GM12892 (cell line): ENCODE results near the gene DIO1.
A peak's percentile ranks its signal among the peaks of the same experiment; 100 is the strongest.

Experiments used
- DNase-seq: peaks from one replicate; pipeline ENCODE4 v3.0.0; 2011; ENCODE audit not compliant: insufficient read length
- FAIRE-seq: peaks from 2 replicates; lab custom pipeline; 2011; peaks lifted over from hg19 to GRCh38; lab: Jason Lieb, UNC
- POLR2A ChIP-seq: IDR thresholded peaks from 2 replicates; pipeline ENCODE4 v1.6.1; 2011; ENCODE audit warnings: low read depth, low read length, control low read depth
- POLR2AphosphoS5 ChIP-seq: IDR thresholded peaks from 2 replicates; pipeline ENCODE4 v1.6.1; 2011; ENCODE audit warnings: low read depth, low read length, control low read depth
- TAF1 ChIP-seq: IDR thresholded peaks from 2 replicates; pipeline ENCODE4 v1.6.1; 2011; ENCODE audit warnings: low read depth, mild to moderate bottlenecking, control low read depth, low read length, borderline replicate concordance

The DIO1 gene

GRCh38 chr1:53931523-53931922 lies 37.5 kb downstream of the DIO1 start:
- FAIRE-seq (no peak), DNase-seq (no peak)
- TF ChIP-seq TAF1 = no peak
- no peak for TF ChIP-seq POLR2A
- TF ChIP-seq POLR2AphosphoS5 = no peak

DNA sequence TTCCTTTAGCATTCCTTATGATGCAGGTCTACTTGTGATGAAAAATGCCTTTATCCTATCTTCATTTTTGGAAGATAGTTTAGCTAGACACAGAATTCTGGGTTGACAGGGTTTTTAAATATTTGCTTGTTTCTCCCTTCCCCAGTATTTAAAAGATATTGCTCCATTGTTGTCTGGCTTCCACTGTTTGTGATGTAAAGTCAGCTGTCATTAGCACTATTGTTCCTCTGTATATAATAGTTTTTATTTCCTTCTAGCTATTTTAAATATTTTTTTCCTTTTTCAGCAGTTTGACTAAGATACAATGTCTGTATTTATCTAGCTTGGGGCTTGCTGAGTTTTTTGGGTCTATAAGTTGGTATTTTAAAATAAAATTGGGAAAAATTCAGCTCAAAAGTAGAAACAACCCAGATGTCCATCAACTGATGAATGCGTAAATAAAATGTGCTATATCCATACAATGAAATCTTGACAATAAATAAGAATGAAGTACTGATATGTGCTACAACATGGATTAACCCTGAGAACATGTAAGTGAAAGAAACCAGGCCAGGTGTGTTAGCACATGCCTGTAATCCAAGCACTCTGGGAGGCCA lies 40.3 kb downstream of the DIO1 start:
- DNase-seq (no peak), FAIRE-seq (peak; percentile 14)
- no peak for TF ChIP-seq POLR2A
- TF ChIP-seq POLR2AphosphoS5 = no peak
- no peak for TF ChIP-seq TAF1

DNA sequence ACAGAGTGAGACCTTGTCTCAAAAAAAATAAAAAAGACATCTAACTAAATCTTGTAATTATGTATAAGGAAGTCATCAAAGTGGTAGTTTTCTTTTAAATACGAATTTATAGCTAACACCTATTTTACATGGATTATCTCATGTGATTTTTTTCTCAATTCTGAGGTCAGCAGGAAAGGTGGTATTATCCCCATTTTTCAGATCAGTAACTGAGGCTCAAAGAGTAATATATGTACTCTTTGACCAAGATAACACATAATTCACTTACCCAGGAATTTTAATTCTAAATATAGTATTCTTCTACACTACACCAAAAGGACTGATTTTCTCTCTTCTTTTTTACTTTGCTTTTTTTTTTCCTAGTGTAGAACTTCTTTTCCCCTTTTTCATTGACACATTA lies 42.4 kb downstream of the DIO1 start:
- TF ChIP-seq POLR2A (no peak), POLR2AphosphoS5 (no peak), TAF1 (no peak)
- no peak for FAIRE-seq
- DNase-seq = no peak

- no peak for FAIRE-seq
- no peak for DNase-seq
Observed at GRCh38 chr1:53938136-53938830, 44.3 kb downstream of the DIO1 start.

DNA sequence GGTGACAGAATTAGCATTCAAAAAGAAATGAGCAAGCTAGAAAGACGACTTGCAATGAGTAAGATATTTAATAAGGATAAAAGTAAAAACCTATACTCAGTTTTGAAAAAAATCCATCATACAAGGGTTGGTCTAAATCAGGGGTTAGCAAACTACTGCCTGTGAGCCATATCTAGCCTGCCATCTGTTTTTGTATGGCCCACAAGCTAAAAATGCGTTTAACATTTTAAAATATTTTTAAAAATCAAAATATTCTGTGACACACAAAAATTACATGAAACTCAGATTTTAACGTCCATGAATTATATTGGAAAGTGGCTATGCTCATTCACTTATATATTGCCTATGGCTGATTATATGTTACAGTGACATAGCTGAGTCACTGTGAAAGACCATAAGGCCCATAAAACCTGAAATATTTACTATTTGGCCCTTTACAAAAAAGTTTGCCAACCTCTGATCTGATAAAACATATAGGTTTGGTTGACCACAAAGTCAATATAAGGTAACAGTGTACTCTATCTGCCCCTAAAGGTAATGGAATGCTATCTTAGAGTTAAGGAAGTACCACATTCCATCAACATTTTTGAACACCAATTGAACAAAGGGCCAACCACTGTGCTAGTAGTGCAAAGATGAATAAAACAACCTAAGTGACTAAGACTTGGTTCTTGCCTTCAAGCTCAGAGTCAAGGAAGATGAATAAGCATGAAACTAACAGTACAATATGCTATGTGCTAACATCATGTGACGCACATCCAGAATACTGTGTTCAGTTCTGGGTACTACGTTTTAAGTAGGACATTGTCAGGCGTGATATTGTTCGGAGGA lies 48.4 kb downstream of the DIO1 start:
- FAIRE-seq = peak; percentile 61
- TF ChIP-seq POLR2AphosphoS5 (no peak), POLR2A (no peak), TAF1 (no peak)
- DNase-seq = no peak

More at GRCh38 chr1:53938136-53938830, 44.3 kb downstream of the DIO1 start:
- TF ChIP-seq POLR2AphosphoS5 = no peak
- TF ChIP-seq POLR2A = no peak
- no peak for TF ChIP-seq TAF1

GRCh38 chr1:53943090-53943489 lies 49.1 kb downstream of the DIO1 start:
- no peak for DNase-seq
- no peak for FAIRE-seq
- TF ChIP-seq POLR2AphosphoS5 (no peak), POLR2A (no peak), TAF1 (no peak)

DNA sequence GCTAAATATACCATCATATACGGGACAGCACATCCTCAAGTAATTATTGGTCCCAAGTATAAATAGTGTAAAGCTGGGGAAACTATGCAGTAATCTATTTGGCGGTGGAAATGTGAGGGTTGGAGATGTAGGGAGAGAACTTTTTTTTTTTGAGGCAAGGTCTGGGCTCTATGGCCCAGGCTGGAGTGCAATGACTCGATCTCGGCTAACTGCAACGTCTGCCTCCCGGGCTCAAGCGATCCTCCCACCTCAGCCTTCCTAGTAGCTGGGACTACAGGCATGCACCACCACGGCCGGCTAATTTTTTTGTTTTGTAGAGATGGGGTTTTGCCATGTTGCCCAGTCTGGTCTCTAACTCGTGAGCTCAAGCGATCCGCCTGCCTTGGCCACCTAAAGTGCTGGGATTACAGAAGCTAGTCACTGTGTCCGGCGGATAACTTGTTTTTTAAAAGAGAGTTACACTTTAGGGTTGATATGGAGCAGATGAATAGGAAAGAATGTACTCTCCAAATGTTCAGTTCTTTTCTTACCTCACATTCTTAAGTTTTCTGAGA lies 49.6 kb downstream of the DIO1 start:
- DNase-seq (no peak), FAIRE-seq (no peak)
- TF ChIP-seq POLR2AphosphoS5 (no peak), POLR2A (no peak), TAF1 (no peak)

GRCh38 chr1:53944469-53945182 lies 50.6 kb downstream of the DIO1 start:
- FAIRE-seq (peak; percentile 53), DNase-seq (no peak)
- TF ChIP-seq TAF1 = no peak
- no peak for TF ChIP-seq POLR2AphosphoS5
- no peak for TF ChIP-seq POLR2A

GRCh38 chr1:53945183-53945432 lies 51.1 kb downstream of the DIO1 start:
- FAIRE-seq (no peak), DNase-seq (no peak)
- TF ChIP-seq TAF1 (no peak), POLR2AphosphoS5 (no peak), POLR2A (no peak)

GRCh38 chr1:53945433-53946251 lies 51.7 kb downstream of the DIO1 start, which contains the start of gene IFT25:
IFT25 (minus strand) TSS chr1:53945699; CDS start chr1:53940082, 5,617 bp downstream.
- peak; percentile 78; the same call in 1 of the 2 replicates for TF ChIP-seq POLR2AphosphoS5
- TF ChIP-seq TAF1 = peak; percentile 83
- TF ChIP-seq POLR2A = peak; percentile 90
- peak; percentile 77 for DNase-seq
- FAIRE-seq = no peak
